GM23338 (cell line): ENCODE measurements around the gene HNRNPM. TPM values are rescaled to one million over a fixed set of nuclear protein-coding genes. Genes with fewer than 3 reads are reported as not detected.

Experiments used
- ATAC-seq: fragments of 200-7000 bp; cut with Tn5 transposase; 3 replicates; pipeline ENCODE4 v1.9.1; 2020
- DNase-seq: peaks from one replicate; pipeline ENCODE4 v3.0.0-alpha.2; 2015; ENCODE audit warnings: low spot score
- H2AFZ ChIP-seq: fragments of 200-600 bp; sonication (generic); 2 replicates; pipeline ENCODE4 v1.8.0; 2016; ENCODE audit warnings: antibody characterized with exemption, mild to moderate bottlenecking, moderate library complexity
- H3F3A ChIP-seq: fragments of 200-600 bp; sonication (generic); replicated peaks from 2 replicates; pipeline ENCODE4 v1.8.0; 2017; ENCODE audit warnings: antibody characterized with exemption, mixed run types, low read depth
- H3K27ac ChIP-seq: fragments of 200-600 bp; sonication (generic); 2 replicates; pipeline ENCODE4 v1.6.1; 2016; ENCODE audit warnings: low read depth
- H3K27me3 ChIP-seq: fragments of 200-600 bp; sonication (generic); 2 replicates; pipeline ENCODE4 v1.8.0; 2016; ENCODE audit warnings: mild to moderate bottlenecking, mixed run types, moderate library complexity; ENCODE audit not compliant: insufficient read depth
- H3K36me3 ChIP-seq: fragments of 200-600 bp; sonication (generic); 2 replicates; pipeline ENCODE4 v1.8.0; 2016; ENCODE audit warnings: mild to moderate bottlenecking; ENCODE audit not compliant: insufficient read depth
- H3K4me1 ChIP-seq: fragments of 200-600 bp; sonication (generic); 2 replicates; pipeline ENCODE4 v1.8.0; 2016; ENCODE audit warnings: mild to moderate bottlenecking, moderate library complexity; ENCODE audit not compliant: insufficient read depth
- H3K4me2 ChIP-seq: fragments of 200-600 bp; sonication (generic); 2 replicates; pipeline ENCODE4 v1.7.1; 2017; ENCODE audit warnings: mixed run types
- H3K4me3 ChIP-seq: fragments of 200-600 bp; sonication (generic); 2 replicates; pipeline ENCODE4 v1.6.1; 2016; ENCODE audit warnings: mixed run types
- H3K79me2 ChIP-seq: fragments of 200-600 bp; sonication (generic); replicated peaks from 2 replicates; pipeline ENCODE4 v1.8.0; 2017; ENCODE audit warnings: mild to moderate bottlenecking; ENCODE audit not compliant: insufficient read depth
- H3K9me2 ChIP-seq: fragments of 200-600 bp; sonication (generic); 2 replicates; pipeline ENCODE4 v1.8.0; 2017; ENCODE audit not compliant: insufficient read depth
- H4K20me1 ChIP-seq: fragments of 200-600 bp; sonication (generic); replicated peaks from 2 replicates; pipeline ENCODE4 v1.8.0; 2017; ENCODE audit warnings: mild to moderate bottlenecking; ENCODE audit not compliant: insufficient read depth
- H3K27ac Mint-ChIP-seq: 2 replicates; pipeline ENCODE4 v1.8.0; 2020; ENCODE audit warnings: inconsistent platforms, mild to moderate bottlenecking, moderate library complexity, mixed read lengths
- H3K27me3 Mint-ChIP-seq: 3 replicates; pipeline ENCODE4 v1.8.0; 2022; ENCODE audit warnings: low read depth, mild to moderate bottlenecking, moderate library complexity, mixed read lengths, inconsistent platforms; ENCODE audit not compliant: insufficient read depth, poor library complexity
- H3K36me3 Mint-ChIP-seq: 3 replicates; pipeline ENCODE4 v1.8.0; 2021; ENCODE audit warnings: low read depth, mild to moderate bottlenecking, inconsistent platforms, moderate library complexity, mixed read lengths
- H3K4me1 Mint-ChIP-seq: 3 replicates; pipeline ENCODE4 v1.8.0; 2020; ENCODE audit warnings: mild to moderate bottlenecking, inconsistent platforms, mixed read lengths
- H3K4me3 Mint-ChIP-seq: 3 replicates; pipeline ENCODE4 v1.8.0; 2021; ENCODE audit warnings: moderate library complexity, mild to moderate bottlenecking, inconsistent platforms, mixed read lengths
- H3K9me3 Mint-ChIP-seq: 3 replicates; pipeline ENCODE4 v1.8.0; 2020; ENCODE audit warnings: moderate library complexity, mild to moderate bottlenecking, inconsistent platforms, mixed read lengths
- CREB1 ChIP-seq: fragments of 250-450 bp; sonication (Bioruptor Pico); IDR thresholded peaks from 2 replicates; pipeline ENCODE4 v1.5.0; 2020; ENCODE audit warnings: low read depth, mild to moderate bottlenecking, moderate library complexity
- EZH2phosphoT487 ChIP-seq: fragments of 200-600 bp; sonication (generic); IDR thresholded peaks from one replicate; pipeline ENCODE4 v1.8.1; 2018; ENCODE audit warnings: antibody characterized with exemption; ENCODE audit not compliant: unreplicated experiment
- JUNB ChIP-seq: IDR thresholded peaks from one replicate; pipeline ENCODE4 v1.6.1; 2016; ENCODE audit warnings: antibody characterized with exemption; ENCODE audit not compliant: unreplicated experiment
- NANOG ChIP-seq: IDR thresholded peaks from 2 replicates; pipeline ENCODE4 v1.6.1; 2016; ENCODE audit warnings: antibody characterized with exemption, borderline replicate concordance
- POLR2AphosphoS5 ChIP-seq: IDR thresholded peaks from 2 replicates; pipeline ENCODE4 v1.6.1; 2016; ENCODE audit warnings: antibody characterized with exemption, low read depth
- REST ChIP-seq: IDR thresholded peaks from one replicate; pipeline ENCODE4 v1.6.1; 2018; ENCODE audit warnings: antibody characterized with exemption; ENCODE audit not compliant: unreplicated experiment
- ZNF114 ChIP-seq: fragments of 250-450 bp; sonication (Bioruptor Pico); IDR thresholded peaks from 2 replicates; pipeline ENCODE4 v1.5.0; 2020; ENCODE audit warnings: mild to moderate bottlenecking, moderate library complexity
- ZNF331 ChIP-seq: fragments of 250-450 bp; sonication (Bioruptor Pico); IDR thresholded peaks from 2 replicates; pipeline ENCODE4 v1.5.0; 2020; ENCODE audit warnings: low read depth, mild to moderate bottlenecking, moderate library complexity
- polyA plus RNA-seq: library from polyadenylated mRNA; unstranded; fragments of >200 nt; fragmentation: Nextera tagmentation; extraction: Ambion mirVana; gene quantifications from 2 replicates; pipeline ENCODE4 v1.2.1, GENCODE V29; 2016
- total RNA-seq: library from RNA; depleted of rRNA; stranded (reverse); fragments of >200 nt; shearing (Covaris generic); gene quantifications from 2 replicates; pipeline ENCODE4 v1.2.3, GENCODE V29; 2014
- TF ChIP-seq, protein P1 (sequence below), 2 experiments: fragments of 200-600 bp in 1 of 2; sonication (generic) in 1 of 2; conservative IDR thresholded peaks; 2 replicates each; pipeline versions ENCODE4 v1.5.1 to v1.6.1; 2016 to 2017; ENCODE audit warnings: antibody characterized with exemption in 2 of 2, low read depth in 2 of 2, mild to moderate bottlenecking in 2 of 2, moderate library complexity in 1 of 2

The HNRNPM gene
- total and polyA plus RNA-seq, 2 experiments from 2014 or later: 291 to 389 TPM

DNA sequence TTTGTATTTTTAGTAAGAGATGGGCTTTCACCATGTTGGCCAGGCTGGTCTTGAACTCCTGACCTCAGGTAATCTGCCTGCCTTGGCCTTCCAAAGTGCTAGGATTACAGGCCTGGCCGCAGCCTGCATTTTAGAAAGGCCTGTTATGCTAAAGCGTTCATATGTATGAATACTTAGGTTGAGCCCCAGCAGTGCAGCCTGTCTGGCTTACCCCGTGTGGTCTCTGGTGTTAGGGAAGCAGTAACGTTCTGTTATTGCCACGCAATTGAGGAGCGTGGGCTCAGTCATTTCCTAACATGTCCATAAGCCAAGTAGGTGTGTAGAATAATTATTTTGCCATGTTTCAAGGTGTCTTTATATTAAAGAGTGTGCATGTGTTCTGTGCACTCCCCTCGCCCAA is 14.3 kb downstream of the HNRNPM start:
- Histone ChIP-seq H3K4me3 (no peak overlapping the region), H3K27me3 (no peaks in the 10 kb centered on the region), H3K4me2 (no peak overlapping the region), H3K4me1 (peaks cover 69% of the 10 kb centered on the region), H3F3A (peaks cover 14% of the 10 kb centered on the region; the same call in 1 of the 2 replicates), H3K9me2 (no peaks in the 10 kb centered on the region), H2AFZ (no peak overlapping the region), H4K20me1 (peaks cover 94% of the 10 kb centered on the region), H3K36me3 (peaks cover 24% of the 10 kb centered on the region; the same call in 1 of the 2 replicates), H3K79me2 (peaks cover 100% of the 10 kb centered on the region), H3K27ac (0 out of 2 replicates have a peak overlapping the region, but pooled peaks have one; percentile 36)
- Mint-ChIP-seq H3K4me3 (no peak overlapping the region), H3K9me3 (no peaks in the 10 kb centered on the region), H3K27ac (no peak overlapping the region), H3K4me1 (peaks cover 88% of the 10 kb centered on the region), H3K27me3 (no peaks in the 10 kb centered on the region), H3K36me3 (peaks cover 78% of the 10 kb centered on the region)
- TF ChIP-seq JUNB: no peak
- ATAC-seq: peak; percentile 16; the same call in 2 of the 3 replicates
- no peak for DNase-seq

DNA sequence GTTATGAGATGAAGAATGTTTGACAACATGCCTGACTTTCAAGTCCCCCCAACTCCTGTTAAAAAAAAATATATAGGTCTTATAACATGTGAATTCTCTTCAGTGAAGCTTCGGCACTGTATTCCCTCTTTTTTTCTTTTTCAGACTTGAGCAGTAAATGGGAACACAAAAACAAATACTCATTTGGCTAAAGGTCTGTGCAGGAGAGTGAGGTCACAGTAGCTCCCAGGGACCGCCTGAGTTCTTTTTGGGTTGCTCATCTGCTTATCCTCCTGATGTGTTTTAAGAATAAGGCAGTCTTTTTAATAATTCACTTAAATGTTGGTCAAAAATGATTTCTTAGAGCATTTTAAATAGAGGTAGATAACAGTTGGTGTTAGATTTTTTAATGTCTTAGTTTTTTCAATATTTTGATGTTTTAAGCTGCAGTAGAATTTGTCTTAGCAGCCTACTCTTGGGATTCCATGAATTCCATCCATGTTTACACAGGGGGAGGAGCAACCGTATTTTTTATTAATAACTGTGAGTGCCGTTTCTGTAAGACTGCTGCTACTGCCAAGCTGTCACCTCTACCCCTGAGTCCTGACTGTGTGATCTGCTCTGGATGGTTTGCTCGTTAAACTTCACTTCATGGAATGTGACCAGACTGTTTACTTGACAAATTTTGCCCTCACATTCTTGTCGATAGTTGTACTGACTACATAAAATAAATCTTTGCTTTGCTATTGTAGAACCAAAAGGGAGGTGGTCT is 14.9 kb downstream of the HNRNPM start:
- Histone ChIP-seq H3K27me3 (no peaks in the 10 kb centered on the region), H3K9me2 (no peaks in the 10 kb centered on the region), H4K20me1 (peaks cover 91% of the 10 kb centered on the region), H3K27ac (peak overlapping the region; percentile 53; the same call in 1 of the 2 replicates), H3K4me1 (peaks cover 65% of the 10 kb centered on the region), H3F3A (peaks cover 16% of the 10 kb centered on the region; the same call in 1 of the 2 replicates), H3K4me2 (0 out of 2 replicates have a peak overlapping the region, but pooled peaks have one; percentile 13), H2AFZ (no peak overlapping the region), H3K36me3 (peaks cover 30% of the 10 kb centered on the region), H3K4me3 (no peak overlapping the region), H3K79me2 (peaks cover 100% of the 10 kb centered on the region)
- no peak overlapping the region for H3K4me3 Mint-ChIP-seq
- H3K36me3 Mint-ChIP-seq: peaks cover 82% of the 10 kb centered on the region
- H3K27me3 Mint-ChIP-seq: no peaks in the 10 kb centered on the region
- DNase-seq: no peak
- no peaks in the 10 kb centered on the region for H3K9me3 Mint-ChIP-seq
- H3K27ac Mint-ChIP-seq: no peak overlapping the region
- no peak for ATAC-seq
- peaks cover 82% of the 10 kb centered on the region for H3K4me1 Mint-ChIP-seq
- no peak for TF ChIP-seq EZH2phosphoT487
- TF ChIP-seq, protein P1, sequence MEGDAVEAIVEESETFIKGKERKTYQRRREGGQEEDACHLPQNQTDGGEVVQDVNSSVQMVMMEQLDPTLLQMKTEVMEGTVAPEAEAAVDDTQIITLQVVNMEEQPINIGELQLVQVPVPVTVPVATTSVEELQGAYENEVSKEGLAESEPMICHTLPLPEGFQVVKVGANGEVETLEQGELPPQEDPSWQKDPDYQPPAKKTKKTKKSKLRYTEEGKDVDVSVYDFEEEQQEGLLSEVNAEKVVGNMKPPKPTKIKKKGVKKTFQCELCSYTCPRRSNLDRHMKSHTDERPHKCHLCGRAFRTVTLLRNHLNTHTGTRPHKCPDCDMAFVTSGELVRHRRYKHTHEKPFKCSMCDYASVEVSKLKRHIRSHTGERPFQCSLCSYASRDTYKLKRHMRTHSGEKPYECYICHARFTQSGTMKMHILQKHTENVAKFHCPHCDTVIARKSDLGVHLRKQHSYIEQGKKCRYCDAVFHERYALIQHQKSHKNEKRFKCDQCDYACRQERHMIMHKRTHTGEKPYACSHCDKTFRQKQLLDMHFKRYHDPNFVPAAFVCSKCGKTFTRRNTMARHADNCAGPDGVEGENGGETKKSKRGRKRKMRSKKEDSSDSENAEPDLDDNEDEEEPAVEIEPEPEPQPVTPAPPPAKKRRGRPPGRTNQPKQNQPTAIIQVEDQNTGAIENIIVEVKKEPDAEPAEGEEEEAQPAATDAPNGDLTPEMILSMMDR (conservative IDR thresholded peaks at IDR 0.05; ENCODE audit: low read depth in 2 of 2): no peak
- TF ChIP-seq JUNB: no peak
- TF ChIP-seq REST: no peak
- TF ChIP-seq ZNF331 (CRISPR knock-in tag): no peak
- TF ChIP-seq ZNF114 (CRISPR knock-in tag): no peak
- TF ChIP-seq NANOG: no peak
- TF ChIP-seq CREB1 (CRISPR knock-in tag): no peak
- no peak for TF ChIP-seq POLR2AphosphoS5
